ENCODE results near the gene CAMK2N2.
A peak's percentile ranks its signal among the peaks of the same experiment; 100 is the strongest.

The CAMK2N2 gene

GRCh38 chr3:184233127-184233843 is 28.1 kb downstream of the CAMK2N2 start:
- no peak for DNase-seq (ENCODE audit: low spot score)

GRCh38 chr3:184231671-184232070 is 29.7 kb downstream of the CAMK2N2 start:
- no peak for DNase-seq (ENCODE audit: low spot score)
- no peak for TF ChIP-seq CTCF (IDR thresholded peaks at IDR 0.05; ENCODE audit: extremely low read depth, missing control alignments)

More at GRCh38 chr3:184233127-184233843, 28.1 kb downstream of the CAMK2N2 start:
- no peak for TF ChIP-seq CTCF (IDR thresholded peaks at IDR 0.05; ENCODE audit: extremely low read depth, missing control alignments)

- DNase-seq (ENCODE audit: low spot score): peak; percentile 39
- TF ChIP-seq CTCF (IDR thresholded peaks at IDR 0.05; ENCODE audit: extremely low read depth, missing control alignments): no peak
Observed at GRCh38 chr3:184230603-184231528, 30.5 kb downstream of the CAMK2N2 start.

GRCh38 chr3:184230081-184230602 is 31.2 kb downstream of the CAMK2N2 start:
- no peak for TF ChIP-seq CTCF (IDR thresholded peaks at IDR 0.05; ENCODE audit: extremely low read depth, missing control alignments)
- peak; percentile 82 for DNase-seq (ENCODE audit: low spot score)

GRCh38 chr3:184229394-184230080 is 31.8 kb downstream of the CAMK2N2 start, which contains the start of gene VWA5B2:
TSS of gene VWA5B2 (plus strand) at chr3:184229585. CDS start at chr3:184230529, 944 bp downstream.
- peak; percentile 96 for DNase-seq (ENCODE audit: low spot score)
- TF ChIP-seq CTCF (IDR thresholded peaks at IDR 0.05; ENCODE audit: extremely low read depth, missing control alignments): no peak

GRCh38 chr3:184228376-184229137 is 32.8 kb downstream of the CAMK2N2 start:
- DNase-seq (ENCODE audit: low spot score): peak; percentile 33
- TF ChIP-seq CTCF (IDR thresholded peaks at IDR 0.05; ENCODE audit: extremely low read depth, missing control alignments): no peak
